H1 (cell line): ENCODE results near the gene VSX1. TPM values are rescaled to one million over a fixed set of nuclear protein-coding genes. Genes with fewer than 3 reads are reported as not detected.

Experiments
- polyA plus RNA-seq, 7 experiments: library from polyadenylated mRNA; depleted of rRNA in 3 of 7; stranded (reverse) in 5 of 7; unstranded in 2 of 7; fragments of >200 nt in 5 of 7; fragments of 200-250 nt in 2 of 7; gene quantifications; 1 replicate in 5 of 7; 2 replicates in 1 of 7; 4 replicates in 1 of 7; pipeline versions ENCODE4 v1.2.1 to v1.2.3, GENCODE V29; 2011 to 2013; ENCODE audit warnings: missing spikeins in 2 of 7, mixed read lengths in 2 of 7
- total RNA-seq: library from RNA; stranded (reverse); fragmentation: NEBNext Ultra II Directional; extraction: Animal tissue kit (Norgen Biotek cat#: 25700); gene quantifications from 2 replicates; pipeline ENCODE4 v1.2.1, GENCODE V29; 2021

The VSX1 gene
- total and polyA plus RNA-seq, 2 of the 8 experiments (the other 6 are each of a cell fraction or from before 2014, with no cell fraction given) = 0.14 TPM; not detected in 1

Other genes with a start within 250 kb of the VSX1 start
- not detected in 2 replicates for gene CST7, start 132.9 kb downstream of the VSX1 start, total RNA-seq
- not detected in 2 replicates for gene CST7, start 132.9 kb downstream of the VSX1 start, polyA plus RNA-seq (2011; rRNA removed)
- gene APMAP, start 89.4 kb downstream of the VSX1 start, total RNA-seq = 63.6 and 66.0 TPM in 2 replicates
- gene APMAP, start 89.4 kb downstream of the VSX1 start, polyA plus RNA-seq (2011; rRNA removed) = 31.3 and 38.1 TPM in 2 replicates
- 2.2 and 2.6 TPM in 2 replicates for gene ACSS1, start 24.0 kb downstream of the VSX1 start, total RNA-seq
- 3.3 and 3.4 TPM in 2 replicates for gene ACSS1, start 24.0 kb downstream of the VSX1 start, polyA plus RNA-seq (2011; rRNA removed)
- 43.9 and 47.8 TPM in 2 replicates for gene ENTPD6, start 113.6 kb upstream of the VSX1 start, total RNA-seq
- 57.3 and 70.6 TPM in 2 replicates for gene ENTPD6, start 113.6 kb upstream of the VSX1 start, polyA plus RNA-seq (2011; rRNA removed)
- gene PYGB, start 165.9 kb upstream of the VSX1 start, total RNA-seq = 54.9 and 56.0 TPM in 2 replicates
- 26.6 and 36.0 TPM in 2 replicates for gene PYGB, start 165.9 kb upstream of the VSX1 start, polyA plus RNA-seq (2011; rRNA removed)